Left hindlimb (tissue), 1 donor: ENCODE data around the gene PGGHG.
"Not testable (repeated sequence)": the region's sequence is repeated elsewhere in the genome, so short reads cannot be mapped to it uniquely, and the experiment has no call there.

Experiments used
- DNase-seq: peaks from one replicate; pipeline ENCODE4 v3.0.0-alpha.2; 2018

Gene PGGHG

GRCh38 chr11:288478-289397 is at the start of gene PGGHG:
Gene PGGHG, plus strand, starts transcription at chr11:289126. Its CDS starts 691 bp downstream, at chr11:289817.
- DNase-seq, result peak; percentile 74

GRCh38 chr11:240315-240714 is 48.6 kb upstream of the PGGHG start:
- DNase-seq, result no peak

GRCh38 chr11:241634-242033 is 47.3 kb upstream of the PGGHG start:
- DNase-seq, result no peak

GRCh38 chr11:244376-244775 is 44.5 kb upstream of the PGGHG start:
- no peak for DNase-seq

GRCh38 chr11:249062-249461 is 39.9 kb upstream of the PGGHG start:
- DNase-seq, result no peak

GRCh38 chr11:250274-250673 is 38.7 kb upstream of the PGGHG start:
- DNase-seq, result no peak

GRCh38 chr11:250740-251299 is 38.1 kb upstream of the PGGHG start:
- no peak for DNase-seq

- DNase-seq, result no peak
Measured at GRCh38 chr11:251550-251949, 37.4 kb upstream of the PGGHG start.

- no peak for DNase-seq
Measured at GRCh38 chr11:252666-253065, 36.3 kb upstream of the PGGHG start.

GRCh38 chr11:253160-253885 is 35.6 kb upstream of the PGGHG start:
- DNase-seq, result no peak

GRCh38 chr11:253886-254270 is 35.0 kb upstream of the PGGHG start:
- DNase-seq, result no peak

GRCh38 chr11:255176-255575 is 33.8 kb upstream of the PGGHG start:
- no peak for DNase-seq

- DNase-seq, result no peak
Measured at GRCh38 chr11:255816-256215, 33.1 kb upstream of the PGGHG start.

- no peak for DNase-seq
Measured at GRCh38 chr11:256952-257737, 31.8 kb upstream of the PGGHG start.

- no peak for DNase-seq
Measured at GRCh38 chr11:257766-258493, 31.0 kb upstream of the PGGHG start.

- no peak for DNase-seq
Measured at GRCh38 chr11:259413-259812, 29.5 kb upstream of the PGGHG start.

GRCh38 chr11:261624-262023 is 27.3 kb upstream of the PGGHG start:
- DNase-seq, result no peak

- DNase-seq, result no peak
Measured at GRCh38 chr11:266676-267439, 22.1 kb upstream of the PGGHG start.

- no peak for DNase-seq
Measured at GRCh38 chr11:267491-267994, 21.4 kb upstream of the PGGHG start.

- DNase-seq, result not testable (repeated sequence)
Measured at GRCh38 chr11:268716-269145, 20.2 kb upstream of the PGGHG start.
